ENCODE results near the gene CAPRIN1.
A peak's percentile ranks its signal among the peaks of the same experiment; 100 is the strongest.

The CAPRIN1 gene

DNA sequence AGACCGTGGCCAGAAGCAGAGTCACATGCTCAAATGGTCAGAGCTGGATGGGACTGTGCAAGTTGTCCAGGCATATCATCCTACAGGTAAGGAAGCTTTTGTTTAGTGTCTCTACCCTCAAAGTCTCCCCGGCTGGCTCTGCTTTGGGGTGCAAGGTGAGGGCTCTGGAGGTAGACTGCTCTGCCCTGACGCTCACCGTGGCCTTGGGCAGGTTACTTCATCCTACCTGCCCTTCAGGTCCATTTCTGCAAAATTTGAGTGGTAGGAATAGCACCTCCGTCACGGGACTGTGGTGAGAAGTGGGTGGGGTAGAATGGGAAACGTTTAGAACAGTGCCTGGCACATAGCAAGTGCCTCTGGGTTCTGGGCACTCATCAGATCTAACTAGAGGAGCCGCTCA is 96.0 kb downstream of the CAPRIN1 start:
- DNase-seq, result no peak

DNA sequence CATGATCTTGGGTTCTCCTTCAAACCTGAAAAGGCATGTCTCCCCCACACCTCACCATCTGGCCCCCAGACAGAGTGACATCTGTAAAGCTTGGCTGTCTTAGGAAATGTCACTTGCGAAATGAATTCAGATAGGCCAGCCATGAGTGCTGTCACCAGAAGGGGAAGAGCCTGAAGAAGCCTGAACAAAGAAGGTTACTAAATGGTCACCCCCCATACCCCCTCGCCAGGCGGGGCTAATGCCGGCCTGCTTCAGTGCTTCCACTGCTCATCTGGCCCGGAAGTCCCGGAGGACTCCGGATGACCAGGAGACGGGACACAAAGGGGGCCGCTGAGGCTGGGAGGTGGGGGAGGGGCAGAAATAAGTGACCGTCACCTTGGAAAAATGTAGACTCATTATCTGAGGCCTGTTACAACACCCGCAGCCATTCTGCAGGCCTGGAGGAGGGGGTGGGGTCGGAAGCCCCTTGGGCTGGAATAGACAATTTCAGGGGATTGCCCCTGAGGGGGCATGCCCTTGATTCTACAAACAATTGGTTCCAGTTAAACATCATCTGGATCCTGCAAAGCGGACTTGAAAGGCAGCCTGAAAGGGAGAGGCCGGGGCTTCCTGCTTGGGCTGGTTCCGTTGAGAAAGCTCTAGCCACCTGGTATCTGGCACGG is 97.1 kb downstream of the CAPRIN1 start:
- DNase-seq, result no peak

DNA sequence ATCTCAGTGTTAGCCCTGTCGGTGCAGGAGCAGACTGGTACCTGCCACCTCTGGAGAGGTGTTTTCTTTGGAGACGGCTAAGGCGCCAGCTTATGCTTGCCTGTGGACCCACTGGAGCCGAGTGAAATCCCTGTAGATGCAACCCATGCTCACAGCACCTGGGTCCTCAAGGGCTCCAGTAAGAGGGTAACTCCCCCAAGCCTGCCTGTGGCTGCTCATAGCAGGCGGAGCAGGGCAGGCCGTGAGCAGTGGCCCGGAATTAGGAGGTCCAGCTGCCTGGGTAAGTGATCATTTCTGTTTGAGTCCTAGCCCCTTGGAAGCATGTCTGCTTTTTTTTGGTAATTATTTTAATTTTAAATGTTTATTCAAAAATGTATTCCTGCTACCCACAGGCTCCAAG is 97.7 kb downstream of the CAPRIN1 start:
- no peak for DNase-seq

DNA sequence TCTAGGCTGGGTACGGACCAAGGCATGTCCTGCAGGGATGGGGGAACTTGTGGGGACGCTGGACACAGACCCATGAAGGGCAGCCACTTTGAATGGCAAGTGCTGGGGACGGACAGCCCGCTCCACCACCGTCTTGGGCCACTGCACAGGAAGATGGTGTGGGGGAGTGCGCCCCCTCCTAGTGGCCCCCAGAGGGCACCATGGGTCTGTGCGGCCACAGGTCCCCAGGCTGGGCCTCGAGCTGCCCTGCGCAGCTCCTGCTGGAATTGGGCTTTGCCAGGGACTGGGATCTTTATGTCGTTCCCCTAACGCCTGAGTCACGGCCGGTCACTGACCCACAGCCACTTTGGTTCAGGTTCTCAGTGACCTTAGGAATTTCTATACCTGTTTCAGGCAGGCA is 98.3 kb downstream of the CAPRIN1 start:
- DNase-seq, result peak; percentile 20

DNA sequence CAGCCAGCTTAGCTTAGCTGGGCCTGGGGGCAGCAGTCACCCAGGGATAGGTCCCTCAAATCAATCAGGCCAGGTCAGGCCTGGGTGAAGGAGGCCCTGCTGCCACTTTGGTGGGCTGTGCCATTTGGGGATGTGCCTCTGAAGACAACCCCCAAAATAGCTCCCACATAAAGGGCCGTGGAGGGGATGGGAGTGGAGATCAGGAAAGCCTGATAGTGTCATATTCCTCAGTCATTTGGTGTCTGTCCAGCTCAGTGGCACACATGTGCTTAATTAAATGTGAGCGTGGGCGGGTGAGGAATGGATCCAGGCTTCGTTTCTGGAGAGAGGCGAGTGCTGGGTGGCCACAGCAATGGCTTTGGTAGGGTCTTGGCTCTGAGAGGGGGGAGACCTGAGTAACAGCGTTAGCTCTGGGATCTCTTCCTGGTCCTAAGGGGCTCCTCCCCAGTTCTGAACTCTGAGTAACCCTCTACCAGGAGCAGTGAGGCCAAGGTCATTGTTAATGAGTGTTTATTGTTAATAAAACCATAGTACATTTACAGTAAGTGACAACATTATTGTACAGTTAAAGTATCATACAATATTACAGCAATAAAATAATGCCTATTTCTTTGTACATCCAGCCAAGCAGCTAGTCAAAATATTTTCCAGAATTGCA is 99.1 kb downstream of the CAPRIN1 start:
- peak; percentile 73 for DNase-seq

All from fibroblast of skin of right quadriceps (primary cell).